HepG2 (cell line): ENCODE data around the gene CSTPP1.

ENCODE experiments used
- FIP1L1 ChIP-seq: fragments of 200-400 bp; formaldehyde crosslinking; IDR thresholded peaks from 2 replicates; pipeline ENCODE4 v1.6.1; 2018; ENCODE audit warnings: low read depth, mild to moderate bottlenecking, low read length, moderate library complexity, borderline replicate concordance; ENCODE audit not compliant: insufficient read depth
- MAZ ChIP-seq, 2 experiments: sonication (generic) in 1 of 2; formaldehyde crosslinking in 1 of 2; IDR thresholded peaks; 2 replicates each; pipeline versions ENCODE4 v1.5.0 to v1.6.1; 2012 to 2020; ENCODE audit warnings: low read depth in 2 of 2, mild to moderate bottlenecking in 2 of 2, borderline replicate concordance in 1 of 2, improper control_type of control experiment in 1 of 2, low read length in 1 of 2, missing genetic modification reagents in 1 of 2, moderate library complexity in 1 of 2
- NR3C1 ChIP-seq: sonication (generic); formaldehyde crosslinking; IDR thresholded peaks from 2 replicates; pipeline ENCODE4 v1.4.0; 2020; ENCODE audit warnings: missing genetic modification reagents
- ONECUT2 ChIP-seq: sonication (generic); formaldehyde crosslinking; IDR thresholded peaks from 2 replicates; pipeline ENCODE4 v1.4.0; 2020; ENCODE audit warnings: missing genetic modification reagents
- TGIF2 ChIP-seq: IDR thresholded peaks from 2 replicates; pipeline ENCODE4 v1.6.1; 2016; ENCODE audit warnings: control low read depth, missing compliant biosample characterization
- ZBTB7A ChIP-seq: sonication (generic); formaldehyde crosslinking; IDR thresholded peaks from 2 replicates; pipeline ENCODE4 v1.8.0; 2022; ENCODE audit warnings: mild to moderate bottlenecking, missing genetic modification reagents
- ZFP36L2 ChIP-seq: sonication (generic); formaldehyde crosslinking; IDR thresholded peaks from 2 replicates; pipeline ENCODE4 v1.4.0; 2020; ENCODE audit warnings: missing genetic modification reagents
- ZNF816 ChIP-seq: sonication (generic); formaldehyde crosslinking; IDR thresholded peaks from 2 replicates; pipeline ENCODE4 v1.8.0; 2022; ENCODE audit warnings: missing genetic modification reagents, mild to moderate bottlenecking, borderline replicate concordance
- ZSCAN29 ChIP-seq: sonication (generic); formaldehyde crosslinking; conservative IDR thresholded peaks from 2 replicates; pipeline ENCODE4 v1.4.0; 2020; ENCODE audit warnings: mild to moderate bottlenecking, missing genetic modification reagents
- TF ChIP-seq, protein P1 (sequence below): fragments of 450-650 bp; IDR thresholded peaks from 2 replicates; pipeline ENCODE4 v1.6.1; 2016
- TF ChIP-seq, protein P2 (sequence below): sonication (generic); formaldehyde crosslinking; IDR thresholded peaks from 2 replicates; pipeline ENCODE4 v1.9.0; 2022; ENCODE audit warnings: missing genetic modification reagents, mild to moderate bottlenecking, borderline replicate concordance
- TF ChIP-seq, protein P3 (sequence below): sonication (generic); formaldehyde crosslinking; IDR thresholded peaks from 2 replicates; pipeline ENCODE4 v1.5.0; 2020; ENCODE audit warnings: missing genetic modification reagents
- TF ChIP-seq, protein P4 (sequence below): sonication (generic); formaldehyde crosslinking; IDR thresholded peaks from 2 replicates; pipeline ENCODE4 v1.5.0; 2020; ENCODE audit warnings: mild to moderate bottlenecking, missing genetic modification reagents, moderate library complexity

DNA sequence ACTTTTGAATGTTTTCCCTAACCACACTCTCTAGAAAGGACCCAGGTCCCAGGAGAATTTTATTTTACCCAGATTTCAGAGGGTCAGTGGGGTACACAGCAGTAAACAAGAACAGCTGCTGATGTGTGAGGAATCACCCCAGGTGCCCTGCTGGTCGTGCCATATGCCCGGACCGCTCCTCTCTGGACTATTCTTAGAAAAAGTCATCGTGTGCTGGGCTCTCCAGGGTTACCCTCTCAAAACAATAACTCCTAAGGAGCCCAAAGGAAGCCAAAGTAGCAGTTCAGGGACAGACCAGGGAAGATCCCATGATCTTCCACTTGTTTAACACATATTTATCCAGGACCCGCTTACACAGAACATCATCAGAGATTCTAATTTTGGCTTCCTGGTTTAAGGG lies 47.9 kb upstream of the CSTPP1 start:
- TF ChIP-seq ONECUT2 (CRISPR knock-in tag) (no peak), ZNF816 (CRISPR knock-in tag) (no peak), TGIF2 (CRISPR knock-in tag) (no peak), FIP1L1 (no peak), MAZ (IDR thresholded peaks at IDR 0.05; ENCODE audit: borderline replicate concordance, low read depth, low read length) (no peak), MAZ (CRISPR knock-in tag; IDR thresholded peaks at IDR 0.05; ENCODE audit: low read depth) (no peak), ZFP36L2 (CRISPR knock-in tag) (no peak), ZBTB7A (CRISPR knock-in tag) (no peak), ZSCAN29 (CRISPR knock-in tag) (no peak), NR3C1 (CRISPR knock-in tag) (no peak)
- TF ChIP-seq, protein P1, sequence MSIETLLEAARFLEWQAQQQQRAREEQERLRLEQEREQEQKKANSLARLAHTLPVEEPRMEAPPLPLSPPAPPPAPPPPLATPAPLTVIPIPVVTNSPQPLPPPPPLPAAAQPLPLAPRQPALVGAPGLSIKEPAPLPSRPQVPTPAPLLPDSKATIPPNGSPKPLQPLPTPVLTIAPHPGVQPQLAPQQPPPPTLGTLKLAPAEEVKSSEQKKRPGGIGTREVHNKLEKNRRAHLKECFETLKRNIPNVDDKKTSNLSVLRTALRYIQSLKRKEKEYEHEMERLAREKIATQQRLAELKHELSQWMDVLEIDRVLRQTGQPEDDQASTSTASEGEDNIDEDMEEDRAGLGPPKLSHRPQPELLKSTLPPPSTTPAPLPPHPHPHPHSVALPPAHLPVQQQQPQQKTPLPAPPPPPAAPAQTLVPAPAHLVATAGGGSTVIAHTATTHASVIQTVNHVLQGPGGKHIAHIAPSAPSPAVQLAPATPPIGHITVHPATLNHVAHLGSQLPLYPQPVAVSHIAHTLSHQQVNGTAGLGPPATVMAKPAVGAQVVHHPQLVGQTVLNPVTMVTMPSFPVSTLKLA = no peak
- TF ChIP-seq, protein P2, sequence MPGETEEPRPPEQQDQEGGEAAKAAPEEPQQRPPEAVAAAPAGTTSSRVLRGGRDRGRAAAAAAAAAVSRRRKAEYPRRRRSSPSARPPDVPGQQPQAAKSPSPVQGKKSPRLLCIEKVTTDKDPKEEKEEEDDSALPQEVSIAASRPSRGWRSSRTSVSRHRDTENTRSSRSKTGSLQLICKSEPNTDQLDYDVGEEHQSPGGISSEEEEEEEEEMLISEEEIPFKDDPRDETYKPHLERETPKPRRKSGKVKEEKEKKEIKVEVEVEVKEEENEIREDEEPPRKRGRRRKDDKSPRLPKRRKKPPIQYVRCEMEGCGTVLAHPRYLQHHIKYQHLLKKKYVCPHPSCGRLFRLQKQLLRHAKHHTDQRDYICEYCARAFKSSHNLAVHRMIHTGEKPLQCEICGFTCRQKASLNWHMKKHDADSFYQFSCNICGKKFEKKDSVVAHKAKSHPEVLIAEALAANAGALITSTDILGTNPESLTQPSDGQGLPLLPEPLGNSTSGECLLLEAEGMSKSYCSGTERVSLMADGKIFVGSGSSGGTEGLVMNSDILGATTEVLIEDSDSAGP (CRISPR knock-in tag) = no peak
- TF ChIP-seq, protein P3, sequence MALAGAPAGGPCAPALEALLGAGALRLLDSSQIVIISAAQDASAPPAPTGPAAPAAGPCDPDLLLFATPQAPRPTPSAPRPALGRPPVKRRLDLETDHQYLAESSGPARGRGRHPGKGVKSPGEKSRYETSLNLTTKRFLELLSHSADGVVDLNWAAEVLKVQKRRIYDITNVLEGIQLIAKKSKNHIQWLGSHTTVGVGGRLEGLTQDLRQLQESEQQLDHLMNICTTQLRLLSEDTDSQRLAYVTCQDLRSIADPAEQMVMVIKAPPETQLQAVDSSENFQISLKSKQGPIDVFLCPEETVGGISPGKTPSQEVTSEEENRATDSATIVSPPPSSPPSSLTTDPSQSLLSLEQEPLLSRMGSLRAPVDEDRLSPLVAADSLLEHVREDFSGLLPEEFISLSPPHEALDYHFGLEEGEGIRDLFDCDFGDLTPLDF (CRISPR knock-in tag) = no peak
- TF ChIP-seq, protein P4, sequence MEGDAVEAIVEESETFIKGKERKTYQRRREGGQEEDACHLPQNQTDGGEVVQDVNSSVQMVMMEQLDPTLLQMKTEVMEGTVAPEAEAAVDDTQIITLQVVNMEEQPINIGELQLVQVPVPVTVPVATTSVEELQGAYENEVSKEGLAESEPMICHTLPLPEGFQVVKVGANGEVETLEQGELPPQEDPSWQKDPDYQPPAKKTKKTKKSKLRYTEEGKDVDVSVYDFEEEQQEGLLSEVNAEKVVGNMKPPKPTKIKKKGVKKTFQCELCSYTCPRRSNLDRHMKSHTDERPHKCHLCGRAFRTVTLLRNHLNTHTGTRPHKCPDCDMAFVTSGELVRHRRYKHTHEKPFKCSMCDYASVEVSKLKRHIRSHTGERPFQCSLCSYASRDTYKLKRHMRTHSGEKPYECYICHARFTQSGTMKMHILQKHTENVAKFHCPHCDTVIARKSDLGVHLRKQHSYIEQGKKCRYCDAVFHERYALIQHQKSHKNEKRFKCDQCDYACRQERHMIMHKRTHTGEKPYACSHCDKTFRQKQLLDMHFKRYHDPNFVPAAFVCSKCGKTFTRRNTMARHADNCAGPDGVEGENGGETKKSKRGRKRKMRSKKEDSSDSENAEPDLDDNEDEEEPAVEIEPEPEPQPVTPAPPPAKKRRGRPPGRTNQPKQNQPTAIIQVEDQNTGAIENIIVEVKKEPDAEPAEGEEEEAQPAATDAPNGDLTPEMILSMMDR (CRISPR knock-in tag) = no peak
